T-helper 2 cell (primary cell): ENCODE measurements around the gene SPAG6.
A peak's percentile ranks its signal among the peaks of the same experiment; 100 is the strongest.
"Not testable (repeated sequence)": the region's sequence is repeated elsewhere in the genome, so short reads cannot be mapped to it uniquely, and the experiment has no call there.

Experiments used
- DNase-seq, 5 experiments: peaks; one replicate each; pipeline versions ENCODE4 v3.0.0 to v3.0.0-alpha.2; 2012 to 2022

The SPAG6 gene

GRCh38 chr10:22342421-22342820 is 2.9 kb upstream of the SPAG6 start:
- DNase-seq: no peak

GRCh38 chr10:22343731-22344130 is 1.6 kb upstream of the SPAG6 start:
- no peak for DNase-seq

- no peak for DNase-seq
These were observed 1.0 kb upstream of the SPAG6 start for GRCh38 chr10:22344249-22344648.

- no peak for DNase-seq
These were observed 455 bp upstream of the SPAG6 start for GRCh38 chr10:22344781-22345300.

- no peak for DNase-seq
These were observed 883 bp downstream of the SPAG6 start for GRCh38 chr10:22346096-22346661.

GRCh38 chr10:22349755-22350154 is 4.5 kb downstream of the SPAG6 start:
- no peak for DNase-seq

GRCh38 chr10:22351131-22351703 is 5.9 kb downstream of the SPAG6 start:
- DNase-seq: no peak

GRCh38 chr10:22356324-22356873 is 11.1 kb downstream of the SPAG6 start:
- DNase-seq: no peak

GRCh38 chr10:22357770-22358169 is 12.5 kb downstream of the SPAG6 start:
- not testable (repeated sequence) for DNase-seq

GRCh38 chr10:22363305-22363704 is 18.0 kb downstream of the SPAG6 start:
- DNase-seq: no peak

- DNase-seq: no peak
These were observed 19.3 kb downstream of the SPAG6 start for GRCh38 chr10:22364407-22365140.

- no peak for DNase-seq
These were observed 19.9 kb downstream of the SPAG6 start for GRCh38 chr10:22365233-22365632.

- DNase-seq: no peak
These were observed 20.5 kb downstream of the SPAG6 start for GRCh38 chr10:22365644-22366434.

- no peak for DNase-seq
These were observed 21.1 kb downstream of the SPAG6 start for GRCh38 chr10:22366435-22366703.

GRCh38 chr10:22366771-22367170 is 21.5 kb downstream of the SPAG6 start:
- DNase-seq: peak in 1 of 5 experiments; percentile 48

GRCh38 chr10:22367471-22367870 is 22.2 kb downstream of the SPAG6 start:
- peak in 1 of 5 experiments; percentile 48 for DNase-seq

GRCh38 chr10:22368402-22368801 is 23.1 kb downstream of the SPAG6 start:
- DNase-seq: no peak

GRCh38 chr10:22368981-22369380 is 23.7 kb downstream of the SPAG6 start:
- DNase-seq: no peak

- no peak for DNase-seq
These were observed 24.3 kb downstream of the SPAG6 start for GRCh38 chr10:22369434-22370072.

- no peak for DNase-seq
These were observed 25.0 kb downstream of the SPAG6 start for GRCh38 chr10:22370320-22370719.

GRCh38 chr10:22372298-22372697 is 27.0 kb downstream of the SPAG6 start:
- DNase-seq: no peak

GRCh38 chr10:22372917-22373316 is 27.6 kb downstream of the SPAG6 start:
- DNase-seq: no peak
